H1 (cell line): ENCODE data around the gene MED12L. TPM values are rescaled to one million over a fixed set of nuclear protein-coding genes. Genes with fewer than 3 reads are reported as not detected.

ENCODE experiments used
- CTCF ChIA-PET: fragments of 300-600 bp; sonication (Branson Sonifier 250); formaldehyde crosslinking; loops from one replicate; lab custom pipeline; 2021; ENCODE audit not compliant: partially characterized antibody; lab: Charles Lee
- POLR2A ChIA-PET: fragments of 300-600 bp; sonication (Branson Sonifier 250); formaldehyde crosslinking; loops from one replicate; lab custom pipeline; 2021; ENCODE audit warnings: inconsistent platforms; ENCODE audit not compliant: partially characterized antibody; lab: Charles Lee
- DNase-seq, 2 experiments: peaks; one replicate each; pipeline versions ENCODE4 v3.0.0 to v3.0.0-alpha.2; 2010 to 2022; ENCODE audit warnings: low spot score in 2 of 2, low read depth in 1 of 2, mixed read lengths in 1 of 2
- FAIRE-seq: peaks from 2 replicates; lab custom pipeline; 2011; peaks lifted over from hg19 to GRCh38; lab: Jason Lieb, UNC
- H2AFZ ChIP-seq: 2 replicates; pipeline ENCODE4 v1.8.1; 2012; ENCODE audit warnings: low read length, inconsistent platforms
- H2AK5ac ChIP-seq: 2 replicates; pipeline ENCODE4 v1.6.1; 2013; ENCODE audit warnings: low read depth, low read length
- H2BK120ac ChIP-seq: replicated peaks from 2 replicates; pipeline ENCODE3; 2013; ENCODE audit warnings: low read depth, low read length, inconsistent platforms
- H2BK12ac ChIP-seq: 2 replicates; pipeline ENCODE4 v1.6.1; 2013; ENCODE audit warnings: low read depth, low read length
- H2BK15ac ChIP-seq: 2 replicates; pipeline ENCODE4 v1.6.1; 2013; ENCODE audit warnings: low read length
- H2BK20ac ChIP-seq: 2 replicates; pipeline ENCODE4 v1.6.1; 2013; ENCODE audit warnings: low read length
- H2BK5ac ChIP-seq: 2 replicates; pipeline ENCODE4 v1.6.1; 2013; ENCODE audit warnings: low read depth, low read length
- H3K14ac ChIP-seq: 2 replicates; pipeline ENCODE4 v1.6.1; 2013; ENCODE audit warnings: inconsistent platforms; ENCODE audit not compliant: insufficient read length
- H3K18ac ChIP-seq: 2 replicates; pipeline ENCODE4 v1.6.1; 2013; ENCODE audit warnings: low read length; ENCODE audit errors: extremely low read depth
- H3K23ac ChIP-seq: 2 replicates; pipeline ENCODE4 v1.6.1; 2013; ENCODE audit warnings: inconsistent platforms; ENCODE audit not compliant: insufficient read length
- H3K23me2 ChIP-seq: 2 replicates; pipeline ENCODE4 v1.6.1; 2013; ENCODE audit warnings: low read depth, low read length
- H3K27ac ChIP-seq: 2 replicates; pipeline ENCODE4 v1.6.1; 2011; ENCODE audit warnings: low read depth, low read length, inconsistent platforms
- H3K27me3 ChIP-seq, 4 experiments: replicated peaks in 1 of 4; 1 replicate in 1 of 4; 2 replicates in 3 of 4; pipeline versions ENCODE4 v1.6.1 to v1.8.1; 2011 to 2013; ENCODE audit warnings: low read length in 3 of 4, mild to moderate bottlenecking in 3 of 4, inconsistent platforms in 2 of 4, mixed read lengths in 2 of 4, moderate library complexity in 1 of 4; ENCODE audit not compliant: control insufficient read depth in 3 of 4, insufficient read depth in 3 of 4; ENCODE audit errors: extremely low read depth in 1 of 4
- H3K36me3 ChIP-seq, 4 experiments: 2 replicates each; pipeline versions ENCODE4 v1.6.1 to v1.8.1; 2011 to 2013; ENCODE audit warnings: mild to moderate bottlenecking in 4 of 4, low read length in 3 of 4, moderate library complexity in 2 of 4, control low read depth in 1 of 4, inconsistent platforms in 1 of 4; ENCODE audit not compliant: insufficient read depth in 4 of 4, control insufficient read depth in 2 of 4
- H3K4ac ChIP-seq: replicated peaks from 2 replicates; pipeline ENCODE3; 2013; ENCODE audit warnings: low read length, low read depth, mixed read lengths, inconsistent platforms; ENCODE audit not compliant: insufficient read length
- H3K4me1 ChIP-seq, 4 experiments: replicated peaks in 1 of 4; 1 replicate in 1 of 4; 2 replicates in 3 of 4; pipeline versions ENCODE4 v1.6.1 to v1.8.1; 2011 to 2013; ENCODE audit warnings: low read length in 3 of 4, inconsistent platforms in 2 of 4, mixed read lengths in 1 of 4; ENCODE audit not compliant: insufficient read depth in 4 of 4, control insufficient read depth in 3 of 4
- H3K4me2 ChIP-seq, 2 experiments: 2 replicates each; pipeline versions ENCODE4 v1.6.1 to v1.8.1; 2011 to 2013; ENCODE audit warnings: low read depth in 2 of 2, low read length in 2 of 2, control low read depth in 1 of 2, inconsistent platforms in 1 of 2, mild to moderate bottlenecking in 1 of 2; ENCODE audit not compliant: insufficient read depth in 1 of 2
- H3K4me3 ChIP-seq, 4 experiments: fragments of 200-600, 300-600 bp in 1 of 4; sonication (generic), shearing (Covaris generic), sonication (Bioruptor Twin) in 1 of 4; 2 replicates each; pipeline versions ENCODE4 v1.5.1 to v1.8.1; 2011 to 2016; ENCODE audit warnings: low read length in 4 of 4, low read depth in 3 of 4, control low read depth in 2 of 4, inconsistent platforms in 2 of 4, mild to moderate bottlenecking in 2 of 4, mixed read lengths in 1 of 4, moderate library complexity in 1 of 4; ENCODE audit not compliant: insufficient read depth in 2 of 4; ENCODE audit errors: extremely low read depth in 1 of 4
- H3K56ac ChIP-seq: replicated peaks from 2 replicates; pipeline ENCODE3; 2013; ENCODE audit warnings: low read depth, mild to moderate bottlenecking, mixed read lengths, low read length, inconsistent platforms; ENCODE audit not compliant: insufficient read length
- H3K79me1 ChIP-seq: 2 replicates; pipeline ENCODE4 v1.6.1; 2013; ENCODE audit warnings: low read depth, low read length, control low read depth
- H3K79me2 ChIP-seq, 2 experiments: 2 replicates each; pipeline versions ENCODE4 v1.6.1 to v1.8.1; 2012 to 2013; ENCODE audit warnings: low read length in 2 of 2, mild to moderate bottlenecking in 2 of 2, inconsistent platforms in 1 of 2; ENCODE audit not compliant: insufficient read depth in 2 of 2, control insufficient read depth in 1 of 2
- H3K9ac ChIP-seq, 4 experiments: replicated peaks in 1 of 4; 1 replicate in 1 of 4; 2 replicates in 3 of 4; pipeline versions ENCODE4 v1.6.1 to v1.8.1; 2011 to 2013; ENCODE audit warnings: low read depth in 3 of 4, low read length in 3 of 4, control low read depth in 2 of 4, mild to moderate bottlenecking in 2 of 4, moderate library complexity in 2 of 4, inconsistent platforms in 1 of 4; ENCODE audit errors: extremely low read depth in 1 of 4
- H3K9me3 ChIP-seq, 2 experiments: 2 replicates each; pipeline versions ENCODE4 v1.6.1 to v1.8.1; 2012 to 2013; ENCODE audit warnings: mild to moderate bottlenecking in 2 of 2, moderate library complexity in 2 of 2, control low read depth in 1 of 2, inconsistent platforms in 1 of 2, low read depth in 1 of 2, low read length in 1 of 2, mixed read lengths in 1 of 2; ENCODE audit not compliant: insufficient read depth in 2 of 2
- H4K20me1 ChIP-seq, 2 experiments: replicated peaks in 1 of 2; 2 replicates each; pipeline versions ENCODE3 to v1.8.1; 2011 to 2013; ENCODE audit warnings: inconsistent platforms in 2 of 2, low read length in 2 of 2, mild to moderate bottlenecking in 1 of 2; ENCODE audit not compliant: insufficient read depth in 2 of 2, control insufficient read depth in 1 of 2
- H4K5ac ChIP-seq: 2 replicates; pipeline ENCODE4 v1.6.1; 2013; ENCODE audit warnings: low read length, low read depth, mixed read lengths, inconsistent platforms; ENCODE audit not compliant: insufficient read length
- H4K8ac ChIP-seq: 2 replicates; pipeline ENCODE4 v1.8.0; 2013; ENCODE audit warnings: mild to moderate bottlenecking, moderate library complexity, low read length, inconsistent platforms; ENCODE audit not compliant: insufficient read depth; ENCODE audit errors: extremely low read depth
- H4K91ac ChIP-seq: replicated peaks from 2 replicates; pipeline ENCODE3; 2013; ENCODE audit warnings: low read length, mixed read lengths, inconsistent platforms; ENCODE audit not compliant: insufficient read length
- SIRT6 ChIP-seq: IDR thresholded peaks from one replicate; pipeline ENCODE4 v1.7.1; 2012; ENCODE audit warnings: low read length, inconsistent platforms
- TEAD4 ChIP-seq: IDR thresholded peaks from 2 replicates; pipeline ENCODE4 v1.6.1; 2012; ENCODE audit warnings: low read depth, low read length, inconsistent platforms, mixed read lengths
- WGBS, 2 experiments: shearing (Covaris generic) in 1 of 2; methylation state at CpG; one replicate each; pipeline versions ENCODE4 v1.1.6 to v1.1.7; 2013 to 2015; ENCODE audit warnings: low lambda C conversion rate in 2 of 2, mixed read lengths in 2 of 2, inconsistent platforms in 1 of 2, low coverage in 1 of 2, missing lambda C conversion rate in 1 of 2; ENCODE audit not compliant: insufficient replicate concordance in 2 of 2, insufficient coverage in 1 of 2, insufficient read length in 1 of 2; ENCODE audit errors: extremely low coverage in 1 of 2, missing lambda C conversion rate in 1 of 2; 5-methylcytosine and 5-hydroxymethylcytosine counted together
- polyA plus RNA-seq, 7 experiments: library from polyadenylated mRNA; depleted of rRNA in 3 of 7; stranded (reverse) in 5 of 7; unstranded in 2 of 7; fragments of >200 nt in 5 of 7; fragments of 200-250 nt in 2 of 7; gene quantifications; 1 replicate in 5 of 7; 2 replicates in 1 of 7; 4 replicates in 1 of 7; pipeline versions ENCODE4 v1.2.1 to v1.2.3, GENCODE V29; 2011 to 2013; ENCODE audit warnings: missing spikeins in 2 of 7, mixed read lengths in 2 of 7
- total RNA-seq: library from RNA; stranded (reverse); fragmentation: NEBNext Ultra II Directional; extraction: Animal tissue kit (Norgen Biotek cat#: 25700); gene quantifications from 2 replicates; pipeline ENCODE4 v1.2.1, GENCODE V29; 2021

MED12L gene
- total and polyA plus RNA-seq, 2 of the 8 experiments (the other 6 are each of a cell fraction or from before 2014, with no cell fraction given) = 3.6 to 26.2 TPM

GRCh38 chr3:151155409-151156128 lies 70.1 kb downstream of the MED12L start:
- H3K56ac ChIP-seq = no peak overlapping the region
- DNase-seq = peak in 1 of 2 experiments; percentile 13
- H3K4me1 ChIP-seq = peaks cover 0 to 5% (median 3%) of the 10 kb centered on the region in 4 experiments; a peak in 4 of 7 replicates
- H3K79me1 ChIP-seq = no peaks in the 10 kb centered on the region
- POLR2A ChIA-PET = no interaction called here
- H4K5ac ChIP-seq = no peak overlapping the region
- no peak for TF ChIP-seq SIRT6
- 0 out of 2 replicates have a peak, but pooled peaks have one; percentile 2 for TF ChIP-seq TEAD4
- TF ChIP-seq, all 59 proteins: peak for 1
- Histone ChIP-seq H3K4me2 (no peak overlapping the region), H3K23ac (no peak overlapping the region), H3K23me2 (no peaks in the 10 kb centered on the region), H2BK12ac (no peak overlapping the region), H2BK20ac (no peak overlapping the region), H3K27me3 (no peaks in the 10 kb centered on the region), H2BK5ac (no peak overlapping the region), H3K9me3 (no peaks in the 10 kb centered on the region), H2AFZ (no peak overlapping the region), H2BK15ac (no peak overlapping the region), H2AK5ac (no peak overlapping the region), H3K9ac (no peak overlapping the region), H3K4me3 (no peak overlapping the region), H3K4ac (no peak overlapping the region), H3K18ac (no peak overlapping the region), H3K36me3 (peaks cover 0 to 15% (median 0%) of the 10 kb centered on the region in 4 experiments; a peak in 2 of 8 replicates), H3K14ac (no peak overlapping the region), H4K8ac (no peak overlapping the region), H4K91ac (no peak overlapping the region), H3K79me2 (no peaks in the 10 kb centered on the region), H4K20me1 (no peaks in the 10 kb centered on the region), H3K27ac (no peak overlapping the region; the same call in 1 of the 2 replicates), H2BK120ac (no peak overlapping the region)
- 82% methylated on average over 8 of the region's 8 CpGs; no CpG with 5 or more reads in 1 of the 2 experiments for WGBS, 2 experiments
- CTCF ChIA-PET = interaction anchor here (0.7 to 2.1 kb wide), 15 partner anchors 10 to 236 kb away, joined by 3 to 20 read pairs (median 3); no protein-coding TSS in a partner anchor
- peak; percentile 45 for FAIRE-seq
